Stimulated activated CD8-positive, alpha-beta memory T cell treated with anti-CD3 and anti-CD28 coated beads, Interleukin-12 subunit alpha, Interleukin-12 subunit beta, amount 100 ng/mL, for 1 hour (primary cell): Measurements from ENCODE around the gene HDLBP.
"Not testable (repeated sequence)": the region's sequence is repeated elsewhere in the genome, so short reads cannot be mapped to it uniquely, and the experiment has no call there.

ENCODE experiments used
- DNase-seq: peaks from one replicate; pipeline ENCODE4 v3.0.0-alpha.2; 2020; ENCODE audit warnings: low read depth

Gene HDLBP

DNA sequence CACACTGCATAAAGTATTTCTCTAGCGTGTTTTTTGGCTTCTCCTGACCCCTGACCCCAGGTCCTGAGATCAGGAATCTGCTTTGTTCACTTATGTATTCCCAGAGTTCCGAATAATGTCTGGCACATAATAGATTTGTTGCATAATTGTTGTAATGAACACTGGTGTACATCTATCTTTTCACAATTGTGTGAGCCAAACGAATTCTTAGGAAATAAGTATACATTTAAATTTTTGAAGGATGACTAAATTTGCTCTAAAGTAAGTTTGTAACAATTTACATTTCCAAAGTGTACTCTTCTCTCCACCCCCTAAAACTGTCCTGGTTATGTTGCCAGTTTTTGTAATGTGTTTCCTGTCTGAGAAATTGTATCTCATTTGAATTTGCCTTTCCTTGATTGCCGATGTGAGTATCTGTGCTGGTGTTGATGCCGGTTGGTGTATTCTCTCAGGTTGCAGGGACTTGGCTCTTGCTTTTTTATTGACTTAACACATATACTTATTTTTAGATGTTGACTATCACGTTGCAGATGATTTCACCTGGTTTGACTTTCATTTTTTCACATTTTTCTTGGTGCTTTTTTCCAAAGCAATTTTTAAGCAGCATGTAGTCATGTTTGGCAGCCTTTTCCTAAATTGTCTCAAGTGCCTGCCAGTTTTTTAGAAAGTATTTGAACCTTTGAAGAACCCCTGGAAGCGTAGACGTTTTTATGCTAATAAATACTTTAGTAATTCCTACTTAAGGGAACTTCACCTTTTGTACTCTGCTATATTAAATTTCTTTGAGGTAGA lies 24.6 kb upstream of the HDLBP start:
- no peak for DNase-seq

DNA sequence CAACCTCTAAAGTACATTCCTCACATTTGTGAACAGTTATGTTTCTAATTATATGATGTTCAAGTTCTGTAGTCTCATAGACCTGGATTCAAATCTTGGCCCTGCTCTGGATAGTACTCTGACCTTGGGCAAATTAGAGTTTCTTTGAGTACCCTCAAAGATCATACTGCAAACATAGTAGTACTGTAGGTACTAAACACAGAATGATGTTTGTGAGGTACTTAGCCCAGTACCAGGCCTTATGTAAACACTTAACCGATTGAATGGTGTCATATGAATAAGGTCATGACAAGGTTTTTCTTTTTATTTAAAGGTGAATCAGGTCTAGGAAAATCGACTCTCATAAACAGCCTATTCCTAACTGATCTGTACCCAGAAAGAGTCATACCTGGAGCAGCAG lies 19.3 kb upstream of the HDLBP start:
- DNase-seq, result no peak

- DNase-seq, result no peak
Measured at GRCh38 chr2:241330616-241330981, 15.1 kb upstream of the HDLBP start.

DNA sequence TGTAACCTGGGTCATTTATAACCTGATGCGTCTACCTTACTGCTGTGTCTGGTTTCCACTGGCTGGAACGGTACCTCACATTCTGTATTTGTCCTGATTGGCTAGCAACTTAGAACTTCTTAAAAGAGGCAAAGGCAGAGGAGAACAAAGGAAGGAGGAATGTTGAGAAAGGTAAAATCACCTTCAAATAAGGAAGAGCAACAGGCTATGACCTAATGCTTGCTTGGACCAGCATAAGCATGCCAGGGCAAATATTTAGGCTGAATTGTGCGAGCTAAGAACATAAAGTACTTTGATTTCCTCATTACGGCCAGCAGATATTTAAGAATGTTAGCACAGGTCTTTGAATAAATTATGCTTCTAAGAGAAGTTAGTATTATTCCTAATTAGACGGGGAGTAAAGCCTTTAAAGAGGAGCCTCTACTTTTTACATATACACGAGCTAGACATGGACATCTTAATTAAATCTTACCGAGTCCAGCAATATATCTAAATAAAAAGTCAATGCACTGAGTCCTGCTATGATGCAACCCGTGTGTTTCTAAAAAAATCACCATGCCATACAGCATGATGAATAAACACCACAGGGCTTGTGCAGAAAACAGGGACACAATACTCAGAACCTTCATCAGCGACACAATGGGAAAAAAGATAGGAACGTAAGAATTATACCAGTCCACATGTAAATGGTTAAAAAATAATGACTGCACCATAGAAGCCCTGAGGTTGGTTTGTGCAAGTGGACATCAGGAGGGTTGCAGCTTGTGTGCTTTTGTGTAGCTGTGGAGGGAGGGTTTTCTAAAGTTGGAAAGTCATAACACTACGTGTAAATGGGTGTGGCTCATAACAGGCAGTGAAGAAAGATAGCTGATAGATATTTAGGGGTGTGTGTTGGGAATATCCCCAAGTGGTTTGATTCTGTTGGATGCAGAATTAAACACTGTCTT lies 14.5 kb upstream of the HDLBP start:
- no peak for DNase-seq

GRCh38 chr2:241325257-241325656 lies 9.8 kb upstream of the HDLBP start:
- DNase-seq, result no peak

- DNase-seq, result no peak
Measured at GRCh38 chr2:241324775-241325174, 9.3 kb upstream of the HDLBP start.

- DNase-seq, result no peak
Measured at GRCh38 chr2:241323778-241324177, 8.3 kb upstream of the HDLBP start.

- DNase-seq, result no peak
Measured at GRCh38 chr2:241321886-241322285, 6.4 kb upstream of the HDLBP start.

- no peak for DNase-seq
Measured at GRCh38 chr2:241321033-241321432, 5.6 kb upstream of the HDLBP start.

GRCh38 chr2:241320394-241320793 lies 4.9 kb upstream of the HDLBP start:
- no peak for DNase-seq

- DNase-seq, result not testable (repeated sequence)
Measured at GRCh38 chr2:241318830-241319229, 3.4 kb upstream of the HDLBP start.

GRCh38 chr2:241317391-241317790 lies 1.9 kb upstream of the HDLBP start:
- DNase-seq, result no peak

DNA sequence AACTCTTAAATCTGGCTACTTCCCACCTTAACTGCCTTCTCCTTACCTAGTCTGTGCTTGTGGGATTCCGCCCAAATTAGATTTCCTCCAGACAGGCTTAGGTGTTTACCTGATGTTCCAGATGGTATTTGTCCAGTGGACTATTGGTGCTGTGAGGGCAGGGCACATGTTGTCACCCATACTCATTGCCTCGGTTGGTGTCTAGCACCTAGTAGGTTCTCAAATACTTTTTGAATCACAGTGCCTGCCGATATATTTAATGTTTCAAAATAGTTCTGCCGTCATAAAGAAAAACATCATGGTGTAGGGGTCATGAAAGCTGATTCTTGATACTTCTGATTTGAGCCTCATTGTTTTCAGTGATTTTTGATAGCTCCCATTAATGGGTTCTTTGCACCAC lies 1.4 kb upstream of the HDLBP start:
- DNase-seq, result no peak

GRCh38 chr2:241315879-241316631 lies 583 bp upstream of the HDLBP start, which contains the start of gene SEPTIN2:
TSS of gene SEPTIN2 (plus strand) at chr2:241315925. CDS start at chr2:241324233, 8,308 bp downstream.
- DNase-seq, result peak; percentile 52

DNA sequence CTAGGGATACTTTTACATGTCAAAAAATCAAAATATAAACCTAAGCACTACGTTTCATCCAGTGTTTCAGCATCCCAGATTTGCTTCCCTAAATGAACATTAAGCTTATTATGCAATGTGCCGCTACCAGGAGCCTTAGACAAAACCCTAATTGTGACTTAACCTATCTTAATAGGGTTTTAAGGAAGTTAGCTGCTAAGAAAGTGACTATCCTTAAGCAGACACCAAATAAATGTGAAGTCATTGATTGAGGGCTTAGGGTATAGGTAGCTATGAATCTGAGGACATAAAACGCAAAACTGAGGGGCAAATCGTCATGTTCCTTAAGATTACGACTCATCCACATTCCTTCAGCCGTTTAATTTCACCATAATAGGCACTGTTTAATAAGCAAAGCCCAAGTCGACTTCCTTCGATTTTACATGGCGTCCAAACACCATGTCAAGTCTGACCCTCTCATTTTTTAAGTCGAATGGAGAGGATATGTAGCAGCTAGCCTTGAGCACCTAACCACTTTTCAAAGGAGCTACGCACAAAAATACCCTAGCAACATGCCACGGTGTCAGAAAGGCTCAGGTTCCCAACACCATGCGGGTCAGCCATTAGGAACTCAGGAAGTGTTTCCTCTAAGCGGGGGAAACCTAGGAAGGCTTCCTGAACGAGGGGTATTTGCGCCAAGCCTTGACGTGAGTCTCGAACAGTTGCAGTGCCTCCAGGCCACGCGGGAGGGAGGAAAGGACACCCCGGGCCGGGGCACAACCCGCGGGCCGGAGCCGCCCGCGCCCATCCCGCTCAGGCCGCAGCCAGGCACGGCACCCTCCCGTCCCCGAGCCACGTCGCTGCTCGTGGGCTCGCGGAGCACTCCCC lies 1.0 kb downstream of the HDLBP start:
- DNase-seq, result no peak

DNA sequence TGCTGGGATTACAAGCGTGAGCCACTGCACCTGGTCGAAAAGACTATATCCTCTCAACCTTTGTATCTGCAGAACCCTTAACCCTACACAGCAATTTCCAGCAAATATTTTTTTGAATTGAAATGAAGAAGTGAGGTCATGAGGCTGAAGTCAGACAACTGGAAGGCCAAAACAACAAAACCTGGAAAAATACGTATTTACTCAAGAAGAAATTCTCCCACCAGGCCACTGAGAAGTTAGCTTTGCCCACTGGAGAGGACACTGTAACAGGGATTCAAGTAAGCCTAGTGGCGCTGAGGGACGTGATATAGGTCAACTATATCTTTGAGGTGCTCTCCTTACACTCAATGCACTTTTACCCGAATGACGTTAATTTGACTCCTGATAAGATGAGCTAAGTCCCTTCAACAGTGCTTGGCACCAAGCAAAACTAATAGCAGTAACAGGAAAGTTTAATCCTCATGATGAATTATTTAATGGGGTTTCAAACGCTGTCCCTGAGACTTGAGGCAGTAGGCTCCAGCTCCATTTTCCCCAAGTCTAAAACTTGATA lies 1.9 kb downstream of the HDLBP start:
- no peak for DNase-seq

- DNase-seq, result no peak
Measured at GRCh38 chr2:241312082-241312481, 3.4 kb downstream of the HDLBP start.

GRCh38 chr2:241310917-241311566 lies 4.4 kb downstream of the HDLBP start:
- no peak for DNase-seq

GRCh38 chr2:241309684-241310117 lies 5.8 kb downstream of the HDLBP start:
- DNase-seq, result peak; percentile 57

DNA sequence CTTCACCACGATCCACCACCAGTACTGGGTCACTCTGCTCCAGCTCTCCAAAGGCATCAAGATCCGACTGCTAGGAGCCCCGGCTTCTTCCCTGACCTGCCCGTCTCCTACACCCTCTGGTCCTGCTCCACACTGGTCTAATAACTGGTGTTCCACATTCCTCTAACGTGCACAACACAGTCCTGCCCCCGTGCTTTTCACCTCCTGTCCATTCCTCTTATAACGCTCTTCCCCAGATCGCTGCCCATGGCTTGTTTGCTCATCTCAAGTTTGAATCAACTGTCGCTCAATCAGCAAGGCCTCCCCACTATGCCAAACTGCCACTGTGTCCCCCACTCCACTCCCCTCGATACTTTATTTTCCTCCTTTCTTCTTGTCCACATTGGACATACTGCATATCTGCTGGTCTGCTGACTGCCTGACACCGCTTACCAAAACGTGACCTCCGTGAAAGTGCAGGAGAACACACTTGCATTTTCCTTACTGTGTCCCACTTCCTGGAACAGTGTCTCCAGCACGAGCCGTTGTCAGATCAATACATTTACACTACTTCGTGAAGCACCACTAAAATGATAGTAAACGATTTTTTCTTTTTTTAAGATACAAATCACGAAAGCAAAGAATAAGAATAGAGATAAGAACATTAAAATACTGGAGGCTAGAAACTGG lies 6.5 kb downstream of the HDLBP start:
- no peak for DNase-seq
